DOHH2 (cell line): ENCODE data around the gene MTM1.

Experiments used
- CTCF ChIP-seq: fragments of 200-600 bp; sonication (generic); IDR thresholded peaks from one replicate; pipeline ENCODE4 v1.5.1; 2014; ENCODE audit warnings: antibody characterized with exemption, mild to moderate bottlenecking, low read depth, low read length; ENCODE audit not compliant: poor library complexity, severe bottlenecking
- EZH2phosphoT487 ChIP-seq: fragments of 200-600 bp; sonication (generic); IDR thresholded peaks from 2 replicates; pipeline ENCODE4 v1.6.1; 2017; ENCODE audit warnings: borderline replicate concordance, mild to moderate bottlenecking, antibody characterized with exemption, low read length, moderate library complexity, mixed read lengths

GRCh38 chrX:150551963-150552362 is 16.5 kb upstream of the MTM1 start:
- TF ChIP-seq CTCF, result no peak
- no peak for TF ChIP-seq EZH2phosphoT487
